Measurements from ENCODE around the gene HDAC11. TPM values are rescaled to one million over a fixed set of nuclear protein-coding genes. Genes with fewer than 3 reads are reported as not detected.

HDAC11 gene
- total RNA-seq, 2 experiments from 2014 or later: 0.87 to 0.99 TPM

DNA sequence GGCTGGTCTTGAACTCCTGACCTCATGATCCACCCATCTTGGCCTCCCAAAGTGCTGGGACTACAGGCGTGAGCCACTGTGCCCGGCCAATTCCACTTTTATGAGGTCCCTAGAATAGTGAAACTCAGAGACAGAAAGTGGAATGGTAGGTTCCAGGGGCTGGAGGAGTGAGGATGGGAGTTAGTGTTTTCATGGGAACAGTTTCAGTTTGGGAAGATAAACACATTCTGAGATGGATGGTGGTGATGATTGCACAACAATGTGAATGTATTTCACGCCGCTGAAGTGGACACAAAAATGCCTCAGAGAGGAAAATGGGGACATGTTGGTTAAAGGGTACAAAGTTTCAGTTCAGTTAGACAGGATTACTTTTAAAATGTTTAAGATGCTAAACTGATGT is 22.5 kb upstream of the HDAC11 start:
- DNase-seq (no peak), ATAC-seq (no peak)
- Mint-ChIP-seq H3K9me3 (ENCODE audit: insufficient read depth) (no peaks in the 10 kb centered on the region), H3K4me3 (no peak overlapping the region), H3K36me3 (ENCODE audit: low read depth) (no peaks in the 10 kb centered on the region), H3K4me1 (ENCODE audit: low read depth) (peaks cover 3% of the 10 kb centered on the region), H3K27me3 (ENCODE audit: low read depth) (peaks cover 2% of the 10 kb centered on the region), H3K27ac (no peak overlapping the region)
- ChIA-PET CTCF (interaction anchor here (0.7 to 1.1 kb wide), 3 partner anchors 111 to 366 kb away, joined by 3 to 5 read pairs (median 3); no protein-coding TSS in a partner anchor), POLR2A (no interaction called here)

DNA sequence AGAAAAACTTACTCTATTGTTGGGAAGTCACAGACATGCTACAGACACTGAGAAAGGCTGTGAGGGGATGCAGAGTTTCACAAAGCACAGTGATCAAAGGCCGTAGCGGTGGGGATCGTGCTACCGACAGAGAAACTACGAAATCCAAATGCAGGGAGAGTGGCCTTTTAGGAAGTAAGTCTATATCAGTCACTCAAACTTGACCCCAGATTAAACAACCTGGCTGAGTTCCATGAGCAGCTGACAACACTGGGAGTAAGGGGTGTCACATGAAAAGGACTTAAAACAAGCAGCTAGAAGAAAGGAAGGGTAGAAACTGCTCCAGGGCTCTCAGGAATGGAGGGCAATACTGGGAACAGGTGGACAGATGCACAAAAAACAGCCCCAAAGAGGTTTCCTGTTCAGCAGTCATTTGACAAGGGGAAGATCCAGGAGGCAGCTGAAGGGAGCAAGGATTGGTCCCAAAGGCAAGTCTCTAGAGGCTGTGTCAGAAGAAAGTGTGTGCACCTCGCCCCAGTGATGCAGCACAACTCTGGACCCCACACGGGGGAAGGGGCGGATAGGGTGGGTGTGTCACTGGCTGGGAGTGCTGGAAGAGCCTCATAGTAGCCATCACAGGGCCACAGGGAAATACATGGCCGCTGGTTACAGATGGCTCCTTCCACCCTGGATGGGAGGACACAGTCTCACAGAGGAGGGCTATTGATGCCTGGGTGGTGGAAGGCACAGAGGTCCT is 20.3 kb upstream of the HDAC11 start:
- H3K27me3 Mint-ChIP-seq (ENCODE audit: low read depth): peaks cover 7% of the 10 kb centered on the region
- ChIA-PET POLR2A (no interaction called here), CTCF (interaction anchor here (1.0 to 2.8 kb wide), 4 partner anchors 41 to 368 kb away, joined by 3 to 18 read pairs (median 9); partner anchors contain the start of gene NUP210)
- DNase-seq (no peak), ATAC-seq (no peak)
- no peaks in the 10 kb centered on the region for H3K4me1 Mint-ChIP-seq (ENCODE audit: low read depth)
- no peaks in the 10 kb centered on the region for H3K9me3 Mint-ChIP-seq (ENCODE audit: insufficient read depth)
- no peaks in the 10 kb centered on the region for H3K36me3 Mint-ChIP-seq (ENCODE audit: low read depth)
- no peak overlapping the region for H3K4me3 Mint-ChIP-seq
- no peak overlapping the region for H3K27ac Mint-ChIP-seq

DNA sequence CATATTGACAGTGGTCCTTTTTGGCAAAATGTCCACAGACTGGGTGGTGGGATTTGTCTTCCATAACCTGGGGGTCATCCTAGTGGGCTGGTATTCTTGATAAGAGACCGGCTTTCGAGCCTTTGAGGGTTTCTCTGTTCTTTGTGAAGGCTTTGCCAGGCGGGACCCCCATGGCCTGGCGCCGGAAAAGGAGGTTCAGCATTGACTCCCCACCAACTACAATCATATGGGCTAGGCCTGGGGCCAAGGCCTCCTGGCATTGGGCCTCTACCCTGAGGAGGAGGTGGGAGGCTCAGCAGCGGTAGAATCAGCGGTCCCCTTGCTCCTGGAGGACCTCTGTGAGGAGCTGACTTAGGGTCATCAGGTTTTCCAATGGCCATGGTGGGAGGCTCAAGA is 19.8 kb upstream of the HDAC11 start:
- Mint-ChIP-seq H3K9me3 (ENCODE audit: insufficient read depth) (no peaks in the 10 kb centered on the region), H3K27ac (no peak overlapping the region), H3K4me1 (ENCODE audit: low read depth) (no peaks in the 10 kb centered on the region), H3K4me3 (no peak overlapping the region), H3K27me3 (ENCODE audit: low read depth) (peaks cover 10% of the 10 kb centered on the region), H3K36me3 (ENCODE audit: low read depth) (no peaks in the 10 kb centered on the region)
- ATAC-seq (no peak), DNase-seq (no peak)
- ChIA-PET POLR2A (no interaction called here), CTCF (interaction anchor here (1.0 to 4.0 kb wide), 8 partner anchors 8 to 369 kb away, joined by 3 to 48 read pairs (median 10); partner anchors contain the start of genes HDAC11 and NUP210)

DNA sequence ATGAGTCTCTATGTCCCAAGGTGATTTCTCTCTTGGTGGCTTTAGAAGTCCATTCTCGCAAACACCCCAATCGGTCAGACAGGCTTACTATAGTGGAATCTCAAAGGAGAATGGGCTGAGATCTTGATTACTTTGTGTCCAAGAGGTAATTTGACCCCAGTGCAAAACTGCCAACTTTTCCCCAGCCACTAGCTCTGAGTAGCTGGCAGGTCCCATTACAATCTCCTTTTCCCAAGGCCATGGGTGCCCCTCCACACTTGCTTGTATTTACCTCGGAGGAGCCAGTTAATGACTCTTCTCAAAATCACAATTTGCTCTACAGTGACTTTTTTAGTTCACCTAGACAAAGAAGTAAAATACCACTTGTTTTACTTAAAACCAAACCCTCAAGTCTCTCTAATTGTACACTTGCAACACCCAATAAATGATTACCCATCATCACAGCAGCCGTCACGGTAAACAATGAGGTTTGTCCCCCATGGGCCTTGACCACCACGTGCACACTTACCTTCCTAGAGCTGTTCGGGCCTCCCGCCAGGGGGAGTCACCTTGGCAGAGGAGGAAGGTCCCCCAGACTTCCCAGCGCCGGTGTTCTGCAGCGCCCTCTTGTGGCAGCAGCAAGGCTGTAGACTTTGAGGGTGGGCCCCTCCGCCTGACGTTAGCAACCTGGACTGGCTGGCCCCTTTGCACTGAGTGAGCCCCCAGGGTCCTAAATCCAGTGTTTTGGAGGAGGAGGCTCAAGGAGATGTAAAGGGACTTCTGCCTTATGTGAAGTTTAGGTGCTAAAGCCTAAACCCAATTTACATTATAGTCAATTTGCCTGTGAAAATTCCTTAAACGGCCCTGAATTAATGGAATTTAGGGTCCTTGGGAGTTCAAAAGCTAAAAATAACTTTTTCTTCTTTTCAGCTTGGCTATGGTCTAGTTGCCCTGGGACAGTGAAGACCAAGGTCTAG is 18.7 kb upstream of the HDAC11 start:
- Mint-ChIP-seq H3K27ac (no peak overlapping the region), H3K4me1 (ENCODE audit: low read depth) (no peaks in the 10 kb centered on the region)
- POLR2A ChIA-PET: no interaction called here

DNA sequence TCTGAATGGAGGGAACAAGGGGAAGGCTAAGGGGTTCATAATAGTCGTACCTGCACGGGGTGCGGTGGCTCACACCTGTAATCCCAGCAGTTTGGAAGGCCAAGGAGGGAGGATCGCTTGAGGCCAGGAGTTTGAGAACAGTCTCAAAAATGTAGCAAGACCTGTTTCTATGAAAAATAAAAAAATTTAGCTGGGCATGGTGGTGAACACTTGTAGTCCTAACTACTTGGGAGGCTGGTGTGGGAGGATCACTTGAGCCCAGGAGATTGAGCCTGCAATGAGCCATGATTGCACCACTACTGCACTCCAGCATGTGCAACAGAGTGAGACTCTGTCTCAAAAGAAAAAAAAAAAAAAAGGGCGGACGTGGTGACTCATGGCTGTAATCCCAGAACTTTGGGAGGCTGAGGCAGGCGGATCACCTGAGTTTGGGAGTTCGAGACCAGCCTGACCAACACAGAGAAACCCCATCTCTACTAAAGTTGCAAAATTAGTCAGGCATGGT is 17.9 kb upstream of the HDAC11 start:
- H3K4me1 Mint-ChIP-seq (ENCODE audit: low read depth): no peaks in the 10 kb centered on the region
- CTCF ChIA-PET: interaction anchor here (0.8 to 4.0 kb wide), 13 partner anchors 10 to 370 kb away, joined by 3 to 48 read pairs (median 5); partner anchors contain the start of gene NUP210
- H3K9me3 Mint-ChIP-seq (ENCODE audit: insufficient read depth): no peaks in the 10 kb centered on the region
- DNase-seq: no peak
- ATAC-seq: no peak
- H3K4me3 Mint-ChIP-seq: no peak overlapping the region
- H3K27ac Mint-ChIP-seq: no peak overlapping the region
- H3K27me3 Mint-ChIP-seq (ENCODE audit: low read depth): peaks cover 10% of the 10 kb centered on the region
- POLR2A ChIA-PET: no interaction called here
- H3K36me3 Mint-ChIP-seq (ENCODE audit: low read depth): no peaks in the 10 kb centered on the region

More for the DNA sequence above, 18.7 kb upstream of the HDAC11 start:
- Mint-ChIP-seq H3K9me3 (ENCODE audit: insufficient read depth) (no peaks in the 10 kb centered on the region), H3K36me3 (ENCODE audit: low read depth) (no peaks in the 10 kb centered on the region), H3K27me3 (ENCODE audit: low read depth) (peaks cover 10% of the 10 kb centered on the region), H3K4me3 (no peak overlapping the region)
- CTCF ChIA-PET: interaction anchor here (0.7 to 4.0 kb wide), 19 partner anchors 9 to 386 kb away, joined by 3 to 48 read pairs (median 4); partner anchors contain the start of genes HDAC11 and NUP210
- DNase-seq: peak; percentile 85
- peak; percentile 96 for ATAC-seq

DNA sequence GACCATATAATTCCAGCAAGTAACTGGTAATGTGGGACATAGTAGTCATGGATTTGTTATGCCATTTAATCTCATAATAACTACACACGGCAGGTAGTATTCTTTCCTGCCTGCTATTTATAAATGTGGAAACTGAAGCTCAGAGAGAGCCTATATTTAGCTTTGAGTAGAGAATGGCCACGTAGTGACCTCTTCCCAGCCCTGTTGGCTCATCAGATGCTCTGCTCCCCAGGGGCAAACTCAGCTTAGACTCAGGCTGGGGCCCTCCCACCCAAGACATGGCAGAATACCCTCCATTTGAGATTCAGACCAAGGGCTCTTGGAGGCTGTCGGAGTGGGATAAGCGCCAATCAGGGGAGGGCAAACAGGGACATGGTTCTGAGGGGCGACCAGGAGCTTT is 17.3 kb upstream of the HDAC11 start:
- peaks cover 13% of the 10 kb centered on the region for H3K27me3 Mint-ChIP-seq (ENCODE audit: low read depth)
- CTCF ChIA-PET: interaction anchor here (0.7 to 4.0 kb wide), 8 partner anchors 9 to 371 kb away, joined by 3 to 48 read pairs (median 3); partner anchors contain the start of gene HDAC11
- POLR2A ChIA-PET: interaction anchor here (1.0 kb wide), 1 partner anchor 44 kb away, joined by 4 read pairs; no protein-coding TSS in a partner anchor
- no peak overlapping the region for H3K27ac Mint-ChIP-seq
- no peaks in the 10 kb centered on the region for H3K9me3 Mint-ChIP-seq (ENCODE audit: insufficient read depth)
- no peaks in the 10 kb centered on the region for H3K4me1 Mint-ChIP-seq (ENCODE audit: low read depth)
- H3K4me3 Mint-ChIP-seq: no peak overlapping the region
- DNase-seq (no peak), ATAC-seq (no peak)
- H3K36me3 Mint-ChIP-seq (ENCODE audit: low read depth): no peaks in the 10 kb centered on the region

DNA sequence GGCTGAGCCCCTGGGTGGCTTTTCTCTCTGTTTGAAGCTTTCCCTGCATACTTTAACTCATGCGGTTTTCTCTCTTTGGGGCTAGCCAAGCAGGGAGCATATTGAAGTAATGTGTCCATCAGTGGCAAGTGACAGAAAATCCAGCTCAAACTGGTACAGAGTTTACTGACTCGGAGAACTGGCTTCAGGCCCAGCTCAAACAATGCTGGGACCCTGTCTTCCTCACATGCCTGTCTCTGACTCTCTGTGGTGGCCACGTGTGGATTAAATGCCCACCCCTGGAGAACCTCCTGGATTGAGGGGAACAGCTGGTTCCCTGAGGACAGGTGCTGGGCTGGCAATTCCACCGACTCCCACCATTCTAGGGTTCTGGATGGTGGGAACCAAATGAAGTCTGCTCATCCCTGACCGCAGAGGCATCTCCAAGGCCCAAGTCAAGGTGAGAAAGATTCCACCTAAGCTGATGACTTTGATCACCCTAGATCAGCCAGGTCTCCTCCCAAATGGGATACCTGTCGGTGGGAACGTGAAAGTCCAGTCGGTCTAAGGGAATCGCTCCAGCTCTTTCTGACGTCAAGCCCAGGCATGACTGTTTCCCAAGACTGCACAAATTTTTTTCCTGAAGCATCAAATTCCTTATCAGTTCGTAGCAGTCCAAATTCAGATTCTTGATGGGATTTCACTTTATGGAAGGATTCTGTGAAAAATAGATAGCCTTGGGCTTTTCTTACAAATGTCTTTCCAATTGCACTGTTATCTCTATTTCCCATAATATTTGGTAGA is 16.3 kb upstream of the HDAC11 start:
- ChIA-PET POLR2A (interaction anchor here (1.0 kb wide), 1 partner anchor 45 kb away, joined by 4 read pairs; no protein-coding TSS in a partner anchor), CTCF (interaction anchor here (0.7 to 4.0 kb wide), 10 partner anchors 9 to 372 kb away, joined by 3 to 48 read pairs (median 3); partner anchors contain the start of gene HDAC11)
- DNase-seq (no peak), ATAC-seq (no peak)
- Mint-ChIP-seq H3K9me3 (ENCODE audit: insufficient read depth) (no peaks in the 10 kb centered on the region), H3K4me1 (ENCODE audit: low read depth) (no peaks in the 10 kb centered on the region), H3K4me3 (no peak overlapping the region), H3K36me3 (ENCODE audit: low read depth) (no peaks in the 10 kb centered on the region), H3K27me3 (ENCODE audit: low read depth) (peaks cover 14% of the 10 kb centered on the region), H3K27ac (no peak overlapping the region)

DNA sequence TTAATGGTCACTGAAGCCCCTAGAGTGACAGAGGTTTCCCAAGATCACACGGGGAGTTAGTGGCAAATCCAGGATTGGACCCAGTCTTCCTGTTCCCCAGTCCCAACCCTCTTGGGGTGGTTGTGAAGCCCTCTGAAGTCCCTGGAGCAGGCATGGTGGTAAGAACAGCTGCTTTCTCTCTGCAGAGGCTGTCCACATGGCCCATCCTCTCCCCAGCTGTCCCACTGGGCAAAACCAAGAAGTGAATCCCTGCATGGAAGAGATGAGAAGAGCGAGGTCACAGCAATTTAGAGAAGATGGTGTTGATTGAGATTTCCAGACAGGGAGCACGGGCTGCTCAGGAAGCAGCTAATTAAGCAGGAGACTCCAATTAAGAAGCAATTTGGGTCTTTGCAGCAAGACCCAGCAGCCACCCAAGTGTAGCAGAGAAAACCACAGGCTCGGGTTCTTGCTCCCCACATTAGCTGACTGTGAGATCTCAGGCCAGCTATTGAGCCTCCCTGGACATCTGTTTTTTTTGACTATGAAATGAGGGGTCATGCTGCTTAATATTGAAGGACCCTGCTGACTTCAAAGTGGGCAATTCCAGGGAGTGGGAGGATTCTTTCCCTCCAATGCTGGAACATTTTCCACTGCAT is 14.8 kb upstream of the HDAC11 start:
- no peak for ATAC-seq

DNA sequence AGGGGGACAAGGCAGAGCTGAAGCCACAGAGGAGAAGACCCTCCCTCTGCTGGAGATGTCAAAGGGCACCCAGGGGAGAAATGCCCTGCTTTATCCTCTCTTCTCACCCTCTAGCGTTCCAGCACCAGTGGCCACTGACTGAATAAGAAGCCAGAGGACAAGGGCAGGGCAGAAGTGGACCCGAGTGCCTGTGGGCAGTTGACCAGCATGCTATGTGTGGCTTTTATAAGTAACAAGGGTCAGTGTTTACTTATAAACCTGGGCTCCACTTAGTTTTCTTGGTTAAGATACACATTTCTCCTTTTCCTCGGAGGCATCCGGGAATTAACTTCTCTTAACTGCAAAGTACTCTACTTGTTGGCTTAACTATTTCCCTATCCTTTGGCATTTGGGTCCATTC is 13.3 kb upstream of the HDAC11 start:
- no peaks in the 10 kb centered on the region for H3K4me1 Mint-ChIP-seq (ENCODE audit: low read depth)
- no peaks in the 10 kb centered on the region for H3K36me3 Mint-ChIP-seq (ENCODE audit: low read depth)
- no peak for DNase-seq
- peaks cover 21% of the 10 kb centered on the region for H3K27me3 Mint-ChIP-seq (ENCODE audit: low read depth)
- H3K4me3 Mint-ChIP-seq: no peak overlapping the region
- H3K9me3 Mint-ChIP-seq (ENCODE audit: insufficient read depth): no peaks in the 10 kb centered on the region
- ChIA-PET CTCF (interaction anchor here (0.8 to 2.1 kb wide), 3 partner anchors 11 to 14 kb away, joined by 3 to 5 read pairs (median 3); partner anchors contain the start of gene HDAC11), POLR2A (no interaction called here)
- no peak overlapping the region for H3K27ac Mint-ChIP-seq
- no peak for ATAC-seq

More for the DNA sequence above, 14.8 kb upstream of the HDAC11 start:
- POLR2A ChIA-PET: no interaction called here
- H3K36me3 Mint-ChIP-seq (ENCODE audit: low read depth): no peaks in the 10 kb centered on the region
- H3K4me3 Mint-ChIP-seq: no peak overlapping the region
- H3K4me1 Mint-ChIP-seq (ENCODE audit: low read depth): no peaks in the 10 kb centered on the region
- no peaks in the 10 kb centered on the region for H3K9me3 Mint-ChIP-seq (ENCODE audit: insufficient read depth)
- no peak overlapping the region for H3K27ac Mint-ChIP-seq
- DNase-seq: no peak
- CTCF ChIA-PET: no interaction called here
- H3K27me3 Mint-ChIP-seq (ENCODE audit: low read depth): peaks cover 17% of the 10 kb centered on the region

DNA sequence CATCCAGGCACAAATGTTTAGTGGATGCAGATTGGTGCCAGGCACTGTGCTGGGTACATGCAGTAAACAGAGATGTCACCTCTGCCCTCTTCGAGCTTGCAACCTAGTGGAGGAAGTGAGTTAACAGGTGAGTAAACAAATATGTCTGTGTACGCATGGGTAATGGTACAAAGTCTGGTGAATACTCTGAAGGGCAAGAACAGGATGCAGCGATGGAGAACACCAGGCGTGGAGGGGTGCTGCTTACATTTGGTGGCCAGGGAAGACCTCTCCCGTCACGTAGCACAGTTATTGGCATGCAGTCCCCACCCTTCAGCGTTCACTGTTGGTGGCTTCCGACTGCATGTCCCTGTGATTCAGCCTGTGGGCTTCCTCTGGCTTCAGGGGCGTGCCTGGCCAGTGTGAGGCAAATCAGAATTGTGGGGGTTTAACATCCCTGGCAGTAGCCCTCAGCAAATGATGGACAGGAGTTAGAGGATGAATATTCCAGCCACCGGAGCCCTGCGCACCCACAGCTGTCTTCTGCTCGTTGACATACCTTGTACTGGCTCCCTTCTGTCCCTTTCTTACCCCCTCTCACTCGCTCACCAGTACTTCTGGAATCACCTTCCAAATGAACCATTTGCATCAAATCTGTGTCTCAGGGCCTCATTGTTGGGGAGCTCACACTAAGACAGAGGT is 9.1 kb upstream of the HDAC11 start:
- ATAC-seq (no peak), DNase-seq (no peak)
- H3K27ac Mint-ChIP-seq: no peak overlapping the region
- no peak overlapping the region for H3K4me3 Mint-ChIP-seq
- H3K4me1 Mint-ChIP-seq (ENCODE audit: low read depth): no peaks in the 10 kb centered on the region
- ChIA-PET CTCF (interaction anchor here (2.1 kb wide), 1 partner anchor 177 kb away, joined by 5 read pairs; no protein-coding TSS in a partner anchor), POLR2A (no interaction called here)
- H3K9me3 Mint-ChIP-seq (ENCODE audit: insufficient read depth): no peaks in the 10 kb centered on the region
- H3K36me3 Mint-ChIP-seq (ENCODE audit: low read depth): no peaks in the 10 kb centered on the region
- peaks cover 15% of the 10 kb centered on the region for H3K27me3 Mint-ChIP-seq (ENCODE audit: low read depth)

Data from activated CD8-positive, alpha-beta T cell treated with anti-CD3 and anti-CD28 coated beads, Interleukin-2, amount 10 ng/mL, durations not matched to agents 7 days and 5 days (primary cell).